HUDEP-2 (cell line): ENCODE data around the gene CYFIP2.
A peak's percentile ranks its signal among the peaks of the same experiment; 100 is the strongest.

Source experiments
- DNase-seq, 76 experiments: peaks; one replicate each; lab custom pipeline; 2025; ENCODE audit not compliant: unreplicated experiment in 76 of 76; lab: John Stamatoyannopoulos, UW

Gene CYFIP2

DNA sequence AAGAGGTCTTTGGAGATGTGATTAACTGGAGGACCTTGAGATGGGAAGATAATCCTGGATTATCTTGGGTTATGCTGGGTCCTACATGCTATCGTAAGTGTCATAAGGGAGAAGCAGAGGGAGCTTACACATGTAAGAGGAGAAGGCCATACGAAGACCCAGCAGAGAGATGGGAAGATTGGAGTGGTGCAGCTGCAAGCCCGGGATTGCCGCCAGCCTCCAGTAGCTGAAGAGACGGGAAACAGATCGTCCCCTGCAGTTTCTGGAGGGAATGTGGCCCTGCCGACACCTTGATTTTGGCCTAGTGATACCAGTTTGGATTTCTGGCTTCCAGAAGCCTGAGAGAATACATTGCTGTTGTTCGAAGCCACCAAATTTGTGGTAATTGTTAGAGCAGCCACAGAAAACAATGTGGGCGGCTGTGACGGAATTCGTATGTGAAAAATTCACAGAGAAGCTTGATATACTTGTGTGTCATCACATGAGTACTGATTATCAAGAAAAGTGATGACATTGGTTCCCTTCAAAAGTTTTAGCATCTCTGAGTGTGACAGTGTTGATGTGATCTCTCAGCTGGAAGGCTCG is 86.9 kb downstream of the CYFIP2 start:
- DNase-seq: no peak

- no peak for DNase-seq
Observed at GRCh38 chr5:157354800-157355199, 88.9 kb downstream of the CYFIP2 start.

DNA sequence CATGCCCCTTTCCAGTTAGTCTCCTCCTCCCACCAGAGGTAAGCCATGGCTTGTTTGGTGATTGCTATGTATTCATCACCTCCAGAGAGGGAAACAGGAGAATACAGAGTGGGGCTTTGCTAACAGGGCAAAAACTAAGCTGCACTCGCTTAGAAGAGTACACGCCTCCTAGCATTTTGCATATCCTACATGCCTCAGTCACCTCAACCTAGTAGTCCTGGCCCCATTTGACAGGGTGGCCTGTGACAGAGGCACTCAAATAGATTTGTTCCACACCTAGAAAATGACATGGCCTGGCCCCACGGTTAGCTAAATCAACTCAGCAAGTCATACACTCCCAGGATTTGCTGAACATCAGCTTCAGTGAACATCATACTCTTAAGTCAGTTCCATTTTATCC is 90.7 kb downstream of the CYFIP2 start:
- no peak for DNase-seq

DNA sequence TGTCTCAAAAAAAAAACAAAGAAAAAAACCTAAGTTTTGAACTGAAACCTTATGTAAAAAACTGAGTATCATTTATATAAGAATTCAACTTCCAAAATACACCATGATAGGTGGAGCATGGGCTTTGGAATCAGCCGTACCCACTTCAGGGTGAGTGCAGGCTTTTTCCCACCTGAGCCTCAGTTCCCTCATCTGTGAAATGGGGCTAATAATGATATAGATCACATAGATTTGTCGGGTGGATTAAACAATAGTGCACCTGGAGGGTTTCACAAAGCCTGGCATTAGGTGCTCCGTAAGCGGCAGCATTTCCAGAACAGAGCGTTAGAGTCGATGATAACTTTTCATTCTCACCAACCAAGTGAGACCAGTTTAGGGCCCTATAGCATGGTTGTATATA is 91.9 kb downstream of the CYFIP2 start:
- no peak for DNase-seq

- DNase-seq: no peak
Observed at GRCh38 chr5:157358871-157359270, 92.9 kb downstream of the CYFIP2 start.

DNA sequence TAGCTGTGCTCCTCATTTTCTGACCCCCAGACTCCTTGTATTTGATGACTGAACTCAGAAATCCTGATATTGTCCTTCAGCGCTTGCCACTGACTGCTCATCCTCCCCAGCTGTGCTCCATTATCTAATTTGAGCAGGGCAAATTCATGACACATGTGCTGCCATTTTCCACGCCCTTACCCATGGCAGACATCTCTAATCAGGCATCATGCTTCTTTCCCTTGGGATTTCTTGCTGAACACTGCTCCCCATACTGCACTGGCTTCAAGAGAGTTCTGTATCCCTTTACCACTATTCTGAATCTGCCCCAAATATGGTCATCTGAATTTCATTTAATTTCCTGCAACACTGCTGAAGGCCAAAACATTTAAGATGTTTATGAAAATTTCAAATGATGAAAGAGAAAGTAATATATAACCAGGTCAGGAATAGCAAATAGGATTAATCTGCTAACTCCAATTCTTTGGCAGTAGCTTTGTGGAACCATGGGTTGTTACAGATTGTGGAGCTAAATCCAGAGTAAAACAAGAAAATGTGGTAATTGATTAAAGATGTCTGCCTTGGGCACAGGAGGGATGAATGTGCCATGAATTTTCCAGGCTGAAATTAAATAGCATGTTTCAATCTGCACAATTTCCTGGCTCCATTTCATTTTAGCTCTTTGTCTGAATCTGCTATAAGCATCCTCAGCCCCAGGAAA is 93.6 kb downstream of the CYFIP2 start:
- no peak for DNase-seq

GRCh38 chr5:157362012-157362411 is 96.1 kb downstream of the CYFIP2 start:
- DNase-seq: peak in 59 of 76 experiments; percentile 6 to 78 (median 35)

GRCh38 chr5:157362502-157362901 is 96.6 kb downstream of the CYFIP2 start:
- no peak for DNase-seq

DNA sequence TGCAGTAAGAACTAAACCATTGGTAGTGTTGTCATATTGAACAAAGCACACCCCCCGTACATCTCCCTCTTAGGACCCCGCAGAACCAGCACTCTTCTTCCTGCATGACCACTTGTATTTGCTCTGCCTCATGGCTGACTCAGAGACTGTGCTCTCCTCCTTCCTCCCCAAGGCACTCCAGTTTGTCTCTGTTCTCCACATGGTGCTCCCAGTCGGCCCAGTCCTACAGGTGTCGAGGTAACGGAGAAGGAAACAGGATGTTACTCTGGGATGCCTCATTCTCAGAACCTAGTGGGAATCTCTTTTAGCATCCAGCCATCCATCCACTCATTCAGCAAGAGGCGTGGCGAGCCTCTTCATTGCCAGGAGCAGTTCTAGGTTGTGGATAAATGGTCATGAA is 97.1 kb downstream of the CYFIP2 start:
- no peak for DNase-seq

GRCh38 chr5:157365732-157366131 is 99.8 kb downstream of the CYFIP2 start:
- no peak for DNase-seq

DNA sequence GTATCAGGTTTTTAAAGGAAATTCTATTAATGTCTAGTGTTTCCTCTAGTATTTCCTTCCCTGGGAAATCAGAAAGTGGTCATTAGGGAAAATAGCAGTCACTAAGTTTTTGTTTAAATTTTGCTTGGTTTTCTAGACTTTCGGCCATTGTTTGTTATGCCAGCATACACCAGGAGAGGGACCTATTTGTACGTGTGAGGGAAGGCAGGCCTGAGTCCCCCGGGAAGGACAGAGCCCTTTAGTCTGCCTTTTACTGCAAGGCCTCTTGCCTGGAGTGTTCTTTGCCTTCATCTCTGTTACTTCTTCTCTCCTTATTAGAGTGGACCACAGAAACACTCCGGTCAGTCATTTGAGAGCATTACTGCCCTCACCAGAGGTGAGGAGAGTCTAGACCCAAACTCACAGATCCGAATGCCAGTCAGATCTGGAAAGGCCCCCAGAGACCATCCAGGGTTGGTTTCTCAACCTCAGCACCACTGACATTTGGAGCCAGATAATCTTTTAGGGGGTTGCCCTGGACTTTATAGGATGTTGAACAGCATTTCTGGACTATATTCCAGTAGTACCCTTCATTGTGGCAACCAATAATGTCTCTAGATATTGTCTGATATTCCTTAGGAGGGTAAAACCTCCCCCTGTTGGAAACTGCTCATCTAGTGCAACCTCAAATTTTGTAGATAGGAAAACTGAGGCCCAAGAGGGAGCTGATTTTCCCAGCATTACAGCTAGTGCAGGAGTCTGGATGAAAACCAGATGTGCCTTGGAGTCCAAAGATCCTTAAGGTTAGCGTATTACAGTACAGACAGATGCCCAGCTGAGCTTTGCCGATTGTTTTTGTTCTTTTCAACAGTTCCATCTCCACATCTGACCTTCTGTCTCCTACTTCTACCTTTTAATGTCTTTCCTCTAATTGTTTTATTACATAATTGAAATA is 101.1 kb downstream of the CYFIP2 start:
- DNase-seq: peak in 1 of 76 experiments; percentile 5

- DNase-seq: no peak
Observed at GRCh38 chr5:157369507-157369906, 103.6 kb downstream of the CYFIP2 start.

GRCh38 chr5:157370967-157371366 is 105.0 kb downstream of the CYFIP2 start:
- no peak for DNase-seq

DNA sequence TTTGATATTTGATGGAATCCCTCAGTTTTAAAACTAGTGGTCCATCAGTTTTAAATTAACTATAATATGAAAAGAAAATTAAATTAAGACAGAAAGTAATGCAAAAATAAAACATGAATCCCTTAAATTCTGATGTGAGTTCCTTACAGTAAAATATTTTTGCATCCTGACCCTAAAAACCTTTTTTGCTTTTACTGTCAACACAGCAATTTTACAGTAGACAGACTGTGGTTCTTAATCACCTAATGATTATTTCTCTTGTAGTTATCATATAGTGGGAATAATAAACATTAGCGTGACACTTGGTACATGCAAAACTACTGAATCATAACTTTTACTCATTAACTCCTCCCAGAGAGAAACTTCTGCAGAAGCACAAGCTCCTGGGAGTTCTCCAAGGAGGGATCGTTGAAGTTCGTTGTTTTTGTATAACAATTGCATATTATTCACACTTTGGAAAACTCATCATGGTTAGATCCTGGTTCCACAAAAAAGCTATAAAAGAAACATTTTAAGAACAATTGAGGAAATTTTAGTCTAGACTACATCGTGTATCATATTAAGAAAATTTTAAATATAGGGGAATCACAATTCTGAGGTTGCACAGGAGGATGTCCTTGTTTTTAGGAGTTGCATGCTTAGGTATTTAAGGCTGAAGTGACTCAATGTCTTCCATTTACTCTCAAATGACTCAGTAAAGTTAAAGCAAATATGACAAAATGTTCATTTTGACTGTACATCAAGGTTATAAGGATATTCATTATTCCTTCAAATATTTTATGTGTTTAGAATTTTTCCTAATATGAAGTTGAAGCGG is 105.9 kb downstream of the CYFIP2 start:
- DNase-seq: no peak

GRCh38 chr5:157372472-157372822 is 106.5 kb downstream of the CYFIP2 start:
- no peak for DNase-seq

- DNase-seq: no peak
Observed at GRCh38 chr5:157378509-157378908, 112.6 kb downstream of the CYFIP2 start.

- DNase-seq: no peak
Observed at GRCh38 chr5:157379983-157380382, 114.1 kb downstream of the CYFIP2 start.

DNA sequence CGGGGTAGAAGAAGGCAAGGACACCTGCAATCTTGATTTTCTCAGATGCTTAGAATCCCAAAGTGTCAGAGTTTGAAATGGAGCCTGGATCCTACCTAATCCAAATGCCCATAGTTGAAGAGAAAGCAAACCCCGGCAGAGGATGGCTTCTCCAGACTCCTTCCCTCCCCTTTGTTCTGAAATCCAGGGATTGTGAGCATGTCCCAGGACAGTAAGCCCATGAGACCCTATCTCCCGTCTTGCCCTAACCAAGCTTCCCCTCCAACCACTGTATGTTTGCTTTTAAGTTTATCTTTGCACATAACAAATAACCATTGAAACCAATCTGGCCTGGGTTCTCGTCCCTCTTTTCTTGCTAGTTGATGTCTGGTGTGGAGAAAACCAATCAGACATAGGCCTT is 115.8 kb downstream of the CYFIP2 start:
- no peak for DNase-seq

DNA sequence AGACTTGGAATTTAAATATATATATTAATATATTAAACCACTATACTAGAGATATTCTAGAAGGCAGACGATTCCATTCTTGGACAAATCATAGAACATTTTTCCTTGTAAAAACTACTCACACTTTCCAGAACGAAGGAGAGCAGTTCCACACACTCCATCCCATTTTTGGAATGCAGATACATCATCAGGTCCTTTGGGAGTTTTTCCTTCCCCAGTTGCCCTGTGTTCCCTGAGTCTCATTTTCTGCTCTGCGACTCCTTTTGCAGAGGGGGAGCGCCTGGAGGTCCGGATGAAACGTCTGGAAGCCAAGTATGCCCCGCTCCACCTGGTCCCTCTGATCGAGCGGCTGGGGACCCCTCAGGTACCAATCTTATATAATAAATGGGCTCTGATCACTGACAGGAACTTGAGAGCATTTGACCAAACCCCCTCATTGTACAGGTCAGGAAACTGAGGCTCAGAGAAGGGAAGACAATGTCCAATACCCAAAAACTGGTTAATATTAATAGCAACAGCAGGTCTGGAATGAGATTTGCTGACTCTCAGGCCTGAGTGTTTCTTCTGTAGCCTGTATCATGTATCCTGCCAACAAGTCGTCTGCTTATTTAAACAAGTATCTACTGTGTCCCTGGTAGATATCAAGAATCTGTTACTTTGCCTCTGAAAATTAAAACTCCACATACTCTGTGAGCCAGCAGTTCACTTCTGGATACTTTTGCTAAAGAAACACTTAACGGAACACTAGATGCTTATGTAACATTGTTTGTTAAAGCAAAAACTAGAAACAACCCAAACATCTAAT is 117.3 kb downstream of the CYFIP2 start:
- no peak for DNase-seq
